Thyroid gland (tissue), 4 donors: ENCODE results near the gene IFT43. TPM values are rescaled to one million over a fixed set of nuclear protein-coding genes. Genes with fewer than 3 reads are reported as not detected.
A peak's percentile ranks its signal among the peaks of the same experiment; 100 is the strongest.

Source experiments
- DNase-seq, 2 donors: peaks; one replicate each; pipeline ENCODE4 v3.0.0-alpha.2; 2019
- H3K27ac ChIP-seq, 3 donors: fragments of 200-600 bp; sonication (generic); 1 replicate in 2 of 3; 2 replicates in 1 of 3; pipeline ENCODE4 v1.5.1; 2016 to 2019; ENCODE audit warnings: mild to moderate bottlenecking in 1 of 3, moderate library complexity in 1 of 3
- H3K27me3 ChIP-seq: fragments of 200-600 bp; sonication (generic); one replicate; pipeline ENCODE4 v1.5.1; 2019
- H3K36me3 ChIP-seq, 2 donors: fragments of 200-600 bp; sonication (generic); one replicate each; pipeline ENCODE4 v1.5.1; 2016 to 2019
- H3K4me1 ChIP-seq, 2 donors: fragments of 200-600 bp; sonication (generic); one replicate each; pipeline ENCODE4 v1.5.1; 2017 to 2019
- H3K4me3 ChIP-seq, 3 donors: fragments of 200-600 bp; sonication (generic); replicated peaks in 1 of 3; 1 replicate in 2 of 3; 2 replicates in 1 of 3; pipeline ENCODE4 v1.5.1; 2016; ENCODE audit warnings: mild to moderate bottlenecking in 1 of 3
- H3K9me3 ChIP-seq: fragments of 200-600 bp; sonication (generic); one replicate; pipeline ENCODE4 v1.5.1; 2017
- POLR2A ChIP-seq, 2 donors: fragments of 450-650 bp; IDR thresholded peaks; one replicate each; pipeline ENCODE4 v1.6.1; 2017; ENCODE audit warnings: antibody characterized with exemption in 2 of 2, mild to moderate bottlenecking in 2 of 2, moderate library complexity in 1 of 2
- WGBS, 2 donors: methylation state at CpG; one replicate each; pipeline ENCODE4 v1.1.5; 2017; 5-methylcytosine and 5-hydroxymethylcytosine counted together
- intact Hi-C: fragments of 100-400 bp; cut with DNase I; formaldehyde crosslinking; loops from one replicate; pipeline ENCODE4 v1.15.1; 2023
- total RNA-seq, 4 donors: library from RNA; depleted of rRNA; stranded (reverse); fragments of >200 nt; gene quantifications; one replicate each; pipeline ENCODE4 v1.2.3, GENCODE V29; 2016
- TF ChIP-seq, protein P1 (sequence below), 6 experiments: fragments of 200-600 bp in 3 of 6; fragments of 450-650 bp in 3 of 6; sonication (generic) in 3 of 6; IDR thresholded peaks; one replicate each; pipeline ENCODE4 v1.5.1; 2016 to 2019; ENCODE audit warnings: antibody characterized with exemption in 6 of 6, mild to moderate bottlenecking in 2 of 6, inconsistent platforms in 1 of 6, moderate library complexity in 1 of 6

Gene IFT43
- total RNA-seq, result 10 to 100 TPM; 39.0 to 59.8 (median 52.4) TPM

- Histone ChIP-seq H3K36me3 (no peaks in the 10 kb centered on the region), H3K4me1 (peaks cover 25 to 34% of the 10 kb centered on the region in 2 donors), H3K27ac (peak within 1 kb of the TSS; percentile 27 to 80 (median 78)), H3K4me3 (peak within 1 kb of the TSS; percentile 53 to 92 (median 84)), H3K9me3 (no peaks in the 10 kb centered on the region), H3K27me3 (no peaks in the 10 kb centered on the region)
- peak; percentile 94 to 95 for DNase-seq
- intact Hi-C loops, result no loop called here
- TF ChIP-seq, protein P1, sequence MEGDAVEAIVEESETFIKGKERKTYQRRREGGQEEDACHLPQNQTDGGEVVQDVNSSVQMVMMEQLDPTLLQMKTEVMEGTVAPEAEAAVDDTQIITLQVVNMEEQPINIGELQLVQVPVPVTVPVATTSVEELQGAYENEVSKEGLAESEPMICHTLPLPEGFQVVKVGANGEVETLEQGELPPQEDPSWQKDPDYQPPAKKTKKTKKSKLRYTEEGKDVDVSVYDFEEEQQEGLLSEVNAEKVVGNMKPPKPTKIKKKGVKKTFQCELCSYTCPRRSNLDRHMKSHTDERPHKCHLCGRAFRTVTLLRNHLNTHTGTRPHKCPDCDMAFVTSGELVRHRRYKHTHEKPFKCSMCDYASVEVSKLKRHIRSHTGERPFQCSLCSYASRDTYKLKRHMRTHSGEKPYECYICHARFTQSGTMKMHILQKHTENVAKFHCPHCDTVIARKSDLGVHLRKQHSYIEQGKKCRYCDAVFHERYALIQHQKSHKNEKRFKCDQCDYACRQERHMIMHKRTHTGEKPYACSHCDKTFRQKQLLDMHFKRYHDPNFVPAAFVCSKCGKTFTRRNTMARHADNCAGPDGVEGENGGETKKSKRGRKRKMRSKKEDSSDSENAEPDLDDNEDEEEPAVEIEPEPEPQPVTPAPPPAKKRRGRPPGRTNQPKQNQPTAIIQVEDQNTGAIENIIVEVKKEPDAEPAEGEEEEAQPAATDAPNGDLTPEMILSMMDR (IDR thresholded peaks at IDR 0.05), result no peak
- peak in 1 of 2 donors; percentile 80 for TF ChIP-seq POLR2A (IDR thresholded peaks at IDR 0.05)
- WGBS, 2 donors, result 0 to 1% methylated on average over 26 to 46 of the region's 52 CpGs
These were observed at the start of gene IFT43 for GRCh38 chr14:75985618-75986438. Gene IFT43, plus strand, starts transcription at chr14:75985763. Its CDS starts 24 bp downstream, at chr14:75985787.

DNA sequence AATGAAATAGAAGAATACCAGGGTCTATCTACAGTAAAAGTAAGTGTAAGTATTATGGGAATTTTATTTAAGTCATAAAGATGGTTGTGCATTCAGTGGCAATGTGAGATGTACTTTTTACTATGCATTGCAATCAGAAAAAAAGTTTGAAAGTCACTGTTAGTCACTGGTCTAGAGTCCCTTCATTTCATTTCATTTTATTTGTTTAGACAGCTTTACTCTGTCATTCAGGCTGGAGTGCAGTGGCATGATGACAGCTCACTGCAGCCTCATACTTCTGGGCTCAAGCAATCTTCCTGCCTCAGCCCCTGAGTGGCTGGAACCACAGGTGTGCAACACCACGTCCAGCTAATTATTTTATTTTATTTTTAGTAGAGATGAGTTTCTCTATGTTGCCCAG lies 46.4 kb upstream of the IFT43 start:
- intact Hi-C loops, result no loop called here
- no peaks in the 10 kb centered on the region for H3K4me1 ChIP-seq
- no peak overlapping the region for H3K27ac ChIP-seq
- no peak for DNase-seq
- no peaks in the 10 kb centered on the region for H3K27me3 ChIP-seq
- WGBS, 2 donors, result 79 to 85% methylated on average over 1 of the region's 1 CpG
- no peaks in the 10 kb centered on the region for H3K9me3 ChIP-seq
- H3K4me3 ChIP-seq, result no peak overlapping the region
- TF ChIP-seq POLR2A (IDR thresholded peaks at IDR 0.05), result no peak
- TF ChIP-seq, protein P1 (IDR thresholded peaks at IDR 0.05), result no peak
- no peaks in the 10 kb centered on the region for H3K36me3 ChIP-seq

- WGBS, 2 donors, result 88 to 93% methylated on average over 4 of the region's 4 CpGs
These were observed 44.5 kb upstream of the IFT43 start for GRCh38 chr14:75941030-75941429.

DNA sequence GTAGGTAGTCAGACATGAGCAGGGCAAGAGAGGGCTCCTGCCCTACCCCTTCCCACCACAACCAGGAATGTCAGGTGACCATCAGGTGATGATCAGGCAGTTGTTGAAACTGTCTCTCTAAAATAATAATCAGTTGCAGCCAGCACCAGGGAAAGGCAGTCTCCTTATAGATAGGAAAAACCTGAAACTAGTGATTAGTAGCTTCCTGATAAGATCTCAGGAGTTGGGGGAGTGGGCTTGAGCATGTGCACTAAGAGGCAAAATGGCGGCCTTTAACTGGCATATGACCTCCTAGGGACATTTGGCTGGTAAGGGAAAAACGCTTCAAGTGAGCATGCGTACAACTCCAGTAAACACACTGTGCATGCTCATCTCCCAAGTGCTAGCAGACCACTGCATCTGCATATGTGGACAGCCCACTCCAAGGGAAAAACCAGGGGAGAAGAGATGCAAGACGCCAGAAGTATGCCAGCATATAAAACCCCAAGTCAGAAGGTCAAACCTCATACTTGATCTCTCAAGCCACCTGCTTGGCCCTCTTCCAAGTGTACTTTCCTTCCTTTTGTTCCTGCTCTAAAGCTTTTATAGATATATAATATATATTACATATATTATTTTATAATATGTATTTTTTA lies 40.8 kb upstream of the IFT43 start:
- no peak for DNase-seq
- 94 to 98% methylated on average over 4 of the region's 4 CpGs for WGBS, 2 donors
- H3K4me3 ChIP-seq, result no peak overlapping the region
- no peak for TF ChIP-seq POLR2A (IDR thresholded peaks at IDR 0.05)
- TF ChIP-seq, protein P1 (IDR thresholded peaks at IDR 0.05), result no peak
- H3K4me1 ChIP-seq, result no peaks in the 10 kb centered on the region
- intact Hi-C loops, result no loop called here
- no peak overlapping the region for H3K27ac ChIP-seq
- H3K27me3 ChIP-seq, result no peaks in the 10 kb centered on the region
- no peaks in the 10 kb centered on the region for H3K36me3 ChIP-seq
- no peaks in the 10 kb centered on the region for H3K9me3 ChIP-seq

More at GRCh38 chr14:75941030-75941429, 44.5 kb upstream of the IFT43 start:
- H3K27me3 ChIP-seq, result no peaks in the 10 kb centered on the region
- no peaks in the 10 kb centered on the region for H3K9me3 ChIP-seq
- H3K27ac ChIP-seq, result no peak overlapping the region
- H3K4me1 ChIP-seq, result no peaks in the 10 kb centered on the region
- TF ChIP-seq POLR2A (IDR thresholded peaks at IDR 0.05), result no peak
- TF ChIP-seq, protein P1 (IDR thresholded peaks at IDR 0.05), result no peak
- no peak for DNase-seq
- H3K4me3 ChIP-seq, result no peak overlapping the region
- no peaks in the 10 kb centered on the region for H3K36me3 ChIP-seq
- intact Hi-C loops, result no loop called here

DNA sequence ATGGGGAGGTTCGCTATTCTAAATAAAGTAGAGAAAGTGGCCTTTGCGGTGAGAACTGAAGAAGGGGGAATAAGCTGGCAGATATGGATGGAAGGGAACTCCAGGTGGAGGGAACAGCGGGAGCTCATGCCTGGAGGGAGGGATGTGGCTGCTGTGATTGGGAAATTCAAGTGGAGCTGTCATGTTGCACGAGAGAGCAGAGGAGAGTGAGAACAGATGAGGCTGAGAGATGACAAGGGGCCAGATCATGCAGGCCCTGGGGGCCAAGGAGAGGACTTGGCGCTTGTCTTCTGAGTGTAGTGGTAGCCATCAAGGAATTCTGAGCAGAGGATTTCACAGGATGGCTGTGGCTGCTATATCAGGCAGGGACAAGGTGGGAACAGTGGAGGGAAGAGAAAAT lies 38.8 kb upstream of the IFT43 start:
- TF ChIP-seq POLR2A (IDR thresholded peaks at IDR 0.05), result no peak
- TF ChIP-seq, protein P1 (IDR thresholded peaks at IDR 0.05), result no peak
- DNase-seq, result no peak
- Histone ChIP-seq H3K9me3 (no peaks in the 10 kb centered on the region), H3K4me3 (no peak overlapping the region), H3K36me3 (no peaks in the 10 kb centered on the region), H3K27ac (no peak overlapping the region), H3K27me3 (no peaks in the 10 kb centered on the region), H3K4me1 (no peaks in the 10 kb centered on the region)
- WGBS, 2 donors, result 88 to 91% methylated on average over 5 of the region's 5 CpGs
- intact Hi-C loops, result no loop called here
